ENCODE data around the gene SCYL2.

SCYL2 gene

GRCh38 chr12:100345020-100345767, 78.2 kb downstream of the SCYL2 start:
- no peaks in the 10 kb centered on the region for H3K4me1 ChIP-seq (ENCODE audit: control insufficient read depth, insufficient read depth, low read length, unreplicated experiment)
- no peaks in the 10 kb centered on the region for H3K36me3 ChIP-seq (ENCODE audit: insufficient read depth, low read length)
- no peaks in the 10 kb centered on the region for H3K79me2 ChIP-seq (ENCODE audit: control insufficient read depth, insufficient read depth, low read length, unreplicated experiment)
- H3K27me3 ChIP-seq (ENCODE audit: insufficient read depth, low read length) = peaks cover 2% of the 10 kb centered on the region; the same call in 1 of the 2 replicates
- H2AFZ ChIP-seq (ENCODE audit: low read length, unreplicated experiment) = no peak overlapping the region
- H3K4me3 ChIP-seq (ENCODE audit: low read depth, low read length) = no peak overlapping the region
- no peak overlapping the region for H3K27ac ChIP-seq (ENCODE audit: low read depth, low read length)

- Histone ChIP-seq H3K36me3 (ENCODE audit: insufficient read depth, low read length) (no peaks in the 10 kb centered on the region), H3K4me1 (ENCODE audit: control insufficient read depth, insufficient read depth, low read length, unreplicated experiment) (no peaks in the 10 kb centered on the region), H3K79me2 (ENCODE audit: control insufficient read depth, insufficient read depth, low read length, unreplicated experiment) (no peaks in the 10 kb centered on the region), H3K27ac (ENCODE audit: low read depth, low read length) (no peak overlapping the region), H2AFZ (ENCODE audit: low read length, unreplicated experiment) (no peak overlapping the region), H3K27me3 (ENCODE audit: insufficient read depth, low read length) (peaks cover 5% of the 10 kb centered on the region; the same call in 1 of the 2 replicates), H3K4me3 (ENCODE audit: low read depth, low read length) (no peak overlapping the region)
Measured at GRCh38 chr12:100346660-100347059, 79.7 kb downstream of the SCYL2 start.

- Histone ChIP-seq H3K4me1 (ENCODE audit: control insufficient read depth, insufficient read depth, low read length, unreplicated experiment) (no peaks in the 10 kb centered on the region), H3K27ac (ENCODE audit: low read depth, low read length) (no peak overlapping the region), H2AFZ (ENCODE audit: low read length, unreplicated experiment) (no peak overlapping the region), H3K27me3 (ENCODE audit: insufficient read depth, low read length) (peaks cover 9% of the 10 kb centered on the region), H3K79me2 (ENCODE audit: control insufficient read depth, insufficient read depth, low read length, unreplicated experiment) (no peaks in the 10 kb centered on the region), H3K4me3 (ENCODE audit: low read depth, low read length) (no peak overlapping the region), H3K36me3 (ENCODE audit: insufficient read depth, low read length) (no peaks in the 10 kb centered on the region)
Measured at GRCh38 chr12:100348657-100349454, 81.9 kb downstream of the SCYL2 start.

GRCh38 chr12:100356644-100357223, 89.8 kb downstream of the SCYL2 start, which contains the start of gene SLC17A8:
TSS of gene SLC17A8 (plus strand) at chr12:100357074. CDS start at chr12:100357392, 318 bp downstream.
- no peak within 1 kb of the TSS for H3K27ac ChIP-seq (ENCODE audit: low read depth, low read length)
- no peak within 1 kb of the TSS for H3K4me3 ChIP-seq (ENCODE audit: low read depth, low read length)
- no peaks in the 10 kb centered on the region for H3K79me2 ChIP-seq (ENCODE audit: control insufficient read depth, insufficient read depth, low read length, unreplicated experiment)
- peaks cover 62% of the 10 kb centered on the region for H3K27me3 ChIP-seq (ENCODE audit: insufficient read depth, low read length)
- no peaks in the 10 kb centered on the region for H3K36me3 ChIP-seq (ENCODE audit: insufficient read depth, low read length)
- H3K4me1 ChIP-seq (ENCODE audit: control insufficient read depth, insufficient read depth, low read length, unreplicated experiment) = no peaks in the 10 kb centered on the region
- no peak within 1 kb of the TSS for H2AFZ ChIP-seq (ENCODE audit: low read length, unreplicated experiment)

- H3K27me3 ChIP-seq (ENCODE audit: insufficient read depth, low read length) = peaks cover 70% of the 10 kb centered on the region
- no peak overlapping the region for H3K27ac ChIP-seq (ENCODE audit: low read depth, low read length)
- H3K4me1 ChIP-seq (ENCODE audit: control insufficient read depth, insufficient read depth, low read length, unreplicated experiment) = no peaks in the 10 kb centered on the region
- H3K4me3 ChIP-seq (ENCODE audit: low read depth, low read length) = no peak overlapping the region
- no peaks in the 10 kb centered on the region for H3K36me3 ChIP-seq (ENCODE audit: insufficient read depth, low read length)
- H2AFZ ChIP-seq (ENCODE audit: low read length, unreplicated experiment) = no peak overlapping the region
- no peaks in the 10 kb centered on the region for H3K79me2 ChIP-seq (ENCODE audit: control insufficient read depth, insufficient read depth, low read length, unreplicated experiment)
Measured at GRCh38 chr12:100359248-100359647, 92.3 kb downstream of the SCYL2 start.

- peaks cover 70% of the 10 kb centered on the region for H3K27me3 ChIP-seq (ENCODE audit: insufficient read depth, low read length)
- H3K4me1 ChIP-seq (ENCODE audit: control insufficient read depth, insufficient read depth, low read length, unreplicated experiment) = no peaks in the 10 kb centered on the region
- no peak overlapping the region for H3K4me3 ChIP-seq (ENCODE audit: low read depth, low read length)
- H3K36me3 ChIP-seq (ENCODE audit: insufficient read depth, low read length) = no peaks in the 10 kb centered on the region
- no peak overlapping the region for H2AFZ ChIP-seq (ENCODE audit: low read length, unreplicated experiment)
- H3K79me2 ChIP-seq (ENCODE audit: control insufficient read depth, insufficient read depth, low read length, unreplicated experiment) = no peaks in the 10 kb centered on the region
- H3K27ac ChIP-seq (ENCODE audit: low read depth, low read length) = no peak overlapping the region
Measured at GRCh38 chr12:100359822-100360221, 92.8 kb downstream of the SCYL2 start.

- Histone ChIP-seq H3K4me3 (ENCODE audit: low read depth, low read length) (no peak overlapping the region), H2AFZ (ENCODE audit: low read length, unreplicated experiment) (no peak overlapping the region), H3K79me2 (ENCODE audit: control insufficient read depth, insufficient read depth, low read length, unreplicated experiment) (no peaks in the 10 kb centered on the region), H3K36me3 (ENCODE audit: insufficient read depth, low read length) (no peaks in the 10 kb centered on the region), H3K27ac (ENCODE audit: low read depth, low read length) (no peak overlapping the region), H3K4me1 (ENCODE audit: control insufficient read depth, insufficient read depth, low read length, unreplicated experiment) (no peaks in the 10 kb centered on the region), H3K27me3 (ENCODE audit: insufficient read depth, low read length) (peaks cover 70% of the 10 kb centered on the region)
Measured at GRCh38 chr12:100360450-100360849, 93.5 kb downstream of the SCYL2 start.

GRCh38 chr12:100364324-100364723, 97.3 kb downstream of the SCYL2 start:
- H3K27me3 ChIP-seq (ENCODE audit: insufficient read depth, low read length) = peaks cover 40% of the 10 kb centered on the region
- H3K27ac ChIP-seq (ENCODE audit: low read depth, low read length) = no peak overlapping the region
- H3K4me1 ChIP-seq (ENCODE audit: control insufficient read depth, insufficient read depth, low read length, unreplicated experiment) = no peaks in the 10 kb centered on the region
- H3K36me3 ChIP-seq (ENCODE audit: insufficient read depth, low read length) = no peaks in the 10 kb centered on the region
- no peak overlapping the region for H2AFZ ChIP-seq (ENCODE audit: low read length, unreplicated experiment)
- no peaks in the 10 kb centered on the region for H3K79me2 ChIP-seq (ENCODE audit: control insufficient read depth, insufficient read depth, low read length, unreplicated experiment)
- H3K4me3 ChIP-seq (ENCODE audit: low read depth, low read length) = no peak overlapping the region

GRCh38 chr12:100365411-100365810, 98.4 kb downstream of the SCYL2 start:
- no peaks in the 10 kb centered on the region for H3K36me3 ChIP-seq (ENCODE audit: insufficient read depth, low read length)

GRCh38 chr12:100368066-100368465, 101.1 kb downstream of the SCYL2 start:
- Histone ChIP-seq H2AFZ (ENCODE audit: low read length, unreplicated experiment) (no peak overlapping the region), H3K27ac (ENCODE audit: low read depth, low read length) (no peak overlapping the region), H3K79me2 (ENCODE audit: control insufficient read depth, insufficient read depth, low read length, unreplicated experiment) (no peaks in the 10 kb centered on the region), H3K4me3 (ENCODE audit: low read depth, low read length) (no peak overlapping the region), H3K4me1 (ENCODE audit: control insufficient read depth, insufficient read depth, low read length, unreplicated experiment) (no peaks in the 10 kb centered on the region), H3K36me3 (ENCODE audit: insufficient read depth, low read length) (no peaks in the 10 kb centered on the region), H3K27me3 (ENCODE audit: insufficient read depth, low read length) (peaks cover 37% of the 10 kb centered on the region)

More at GRCh38 chr12:100365411-100365810, 98.4 kb downstream of the SCYL2 start:
- Histone ChIP-seq H2AFZ (ENCODE audit: low read length, unreplicated experiment) (no peak overlapping the region), H3K4me3 (ENCODE audit: low read depth, low read length) (no peak overlapping the region), H3K79me2 (ENCODE audit: control insufficient read depth, insufficient read depth, low read length, unreplicated experiment) (no peaks in the 10 kb centered on the region), H3K4me1 (ENCODE audit: control insufficient read depth, insufficient read depth, low read length, unreplicated experiment) (no peaks in the 10 kb centered on the region), H3K27me3 (ENCODE audit: insufficient read depth, low read length) (peaks cover 32% of the 10 kb centered on the region), H3K27ac (ENCODE audit: low read depth, low read length) (no peak overlapping the region)
